Stimulated activated CD8-positive, alpha-beta memory T cell treated with anti-CD3 and anti-CD28 coated beads, Interleukin-4, amount 100 ng/mL, for 4 hours (primary cell): Measurements from ENCODE around the gene METTL9.
A peak's percentile ranks its signal among the peaks of the same experiment; 100 is the strongest.
"Not testable (repeated sequence)": the region's sequence is repeated elsewhere in the genome, so short reads cannot be mapped to it uniquely, and the experiment has no call there.

Experiments
- DNase-seq, 2 donors: peaks; one replicate each; pipeline ENCODE4 v3.0.0-alpha.2; 2020; ENCODE audit warnings: low read depth in 2 of 2, low spot score in 1 of 2

METTL9 gene

GRCh38 chr16:21634216-21634615, 34.8 kb downstream of the METTL9 start:
- DNase-seq: no peak

- DNase-seq: not testable (repeated sequence)
Observed at GRCh38 chr16:21635694-21636093, 36.3 kb downstream of the METTL9 start.

GRCh38 chr16:21637032-21637968, 37.9 kb downstream of the METTL9 start:
- DNase-seq: no peak

GRCh38 chr16:21638573-21638975, 39.2 kb downstream of the METTL9 start:
- DNase-seq: no peak

GRCh38 chr16:21639493-21639892, 40.1 kb downstream of the METTL9 start:
- DNase-seq: no peak

- DNase-seq: no peak
Observed at GRCh38 chr16:21641916-21642315, 42.5 kb downstream of the METTL9 start.

- no peak for DNase-seq
Observed at GRCh38 chr16:21642861-21643260, 43.5 kb downstream of the METTL9 start.

GRCh38 chr16:21643785-21644184, 44.4 kb downstream of the METTL9 start:
- no peak for DNase-seq

- no peak for DNase-seq
Observed at GRCh38 chr16:21644674-21645073, 45.3 kb downstream of the METTL9 start.

- DNase-seq: no peak
Observed at GRCh38 chr16:21645261-21645721, 45.9 kb downstream of the METTL9 start.

GRCh38 chr16:21646091-21646490, 46.7 kb downstream of the METTL9 start:
- DNase-seq: no peak

GRCh38 chr16:21646721-21647561, 47.6 kb downstream of the METTL9 start:
- DNase-seq: peak; percentile 31 to 60

GRCh38 chr16:21647562-21648164, 48.3 kb downstream of the METTL9 start:
- DNase-seq: no peak

GRCh38 chr16:21649826-21650406, 50.5 kb downstream of the METTL9 start:
- not testable (repeated sequence) for DNase-seq

GRCh38 chr16:21650521-21650920, 51.1 kb downstream of the METTL9 start:
- DNase-seq: no peak

- no peak for DNase-seq
Observed at GRCh38 chr16:21651515-21651914, 52.1 kb downstream of the METTL9 start.

- no peak for DNase-seq
Observed at GRCh38 chr16:21652453-21652852, 53.1 kb downstream of the METTL9 start, which contains the start of gene IGSF6. Gene IGSF6 (minus strand): TSS chr16:21652608. CDS start chr16:21652598, 10 bp downstream.

- DNase-seq: no peak
Observed at GRCh38 chr16:21653571-21653970, 54.2 kb downstream of the METTL9 start.

- DNase-seq: no peak
Observed at GRCh38 chr16:21654466-21654865, 55.1 kb downstream of the METTL9 start.

- no peak for DNase-seq
Observed at GRCh38 chr16:21654881-21655280, 55.5 kb downstream of the METTL9 start.
